HG03342 (cell line): ENCODE data around the gene ABCA12.

Experiments
- ATAC-seq: cut with Tn5 transposase; IDR thresholded peaks from one replicate; pipeline ENCODE4 v1.9.1; 2021; ENCODE audit warnings: mild to moderate bottlenecking, moderate library complexity; ENCODE audit not compliant: unreplicated experiment

Gene ABCA12

DNA sequence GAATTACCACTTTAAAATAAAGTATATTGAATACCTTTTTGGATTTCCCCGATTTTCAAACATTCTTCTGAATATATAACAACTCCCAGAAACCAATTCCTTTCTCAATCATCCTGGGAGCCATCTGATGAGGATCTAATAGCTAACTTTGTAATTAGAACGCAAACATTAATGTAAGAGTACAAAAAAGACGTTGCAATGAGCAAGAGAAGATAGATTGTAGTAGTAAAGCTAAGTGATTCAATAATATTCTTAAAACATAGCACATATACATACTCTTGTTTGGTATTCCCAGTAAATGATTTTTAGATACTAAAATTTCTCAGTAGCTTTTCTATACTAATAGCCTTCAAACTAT is 1.1 kb downstream of the ABCA12 start:
- no peak for ATAC-seq

DNA sequence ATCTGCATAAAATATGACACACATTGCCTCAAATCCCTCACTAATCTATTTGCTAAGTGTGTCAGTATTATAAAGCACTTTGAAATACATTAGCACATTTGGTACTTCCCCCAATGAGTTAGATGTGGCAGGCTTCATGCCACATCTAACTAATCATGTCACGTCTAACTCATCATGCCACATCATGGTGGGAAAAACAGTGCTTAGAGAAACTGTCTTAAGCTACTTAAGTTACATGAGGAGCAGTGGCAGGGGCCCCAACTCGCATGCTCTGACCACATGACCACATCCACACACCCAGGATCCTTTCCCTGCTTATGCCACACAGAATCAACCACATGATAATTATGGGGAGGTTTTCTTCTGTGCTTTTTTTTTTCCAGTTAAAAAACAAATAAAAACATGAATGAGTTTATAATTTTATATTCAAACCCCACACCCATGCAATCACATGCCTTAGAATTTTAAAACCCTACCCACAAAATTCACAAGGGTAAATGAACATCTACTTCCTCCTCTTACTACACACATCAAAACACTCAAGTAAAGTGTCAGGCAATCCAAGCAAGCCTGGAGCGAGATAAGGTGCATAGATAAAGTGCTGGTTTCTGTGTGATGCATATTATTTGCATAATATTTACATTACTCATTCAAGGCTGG is 1.6 kb downstream of the ABCA12 start:
- peak; percentile 60 for ATAC-seq

DNA sequence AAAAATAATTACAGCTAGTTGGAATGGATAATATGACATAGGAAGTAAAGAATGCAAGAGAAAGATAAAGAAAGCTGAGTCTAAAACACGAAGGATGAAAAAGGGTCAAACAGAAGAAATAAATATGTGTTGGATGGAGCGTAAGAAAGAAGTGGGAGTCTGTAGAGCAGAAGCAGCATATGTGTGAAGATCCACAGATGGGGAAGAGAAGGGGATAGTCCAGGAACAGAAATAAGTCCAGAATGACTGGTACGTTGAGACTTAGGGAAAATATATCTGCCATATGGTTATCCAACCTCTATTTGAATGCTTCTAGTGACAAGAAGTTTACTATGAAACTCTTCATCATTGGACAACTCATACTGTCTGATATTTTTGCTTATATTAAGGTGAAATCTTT is 18.0 kb downstream of the ABCA12 start:
- no peak for ATAC-seq

DNA sequence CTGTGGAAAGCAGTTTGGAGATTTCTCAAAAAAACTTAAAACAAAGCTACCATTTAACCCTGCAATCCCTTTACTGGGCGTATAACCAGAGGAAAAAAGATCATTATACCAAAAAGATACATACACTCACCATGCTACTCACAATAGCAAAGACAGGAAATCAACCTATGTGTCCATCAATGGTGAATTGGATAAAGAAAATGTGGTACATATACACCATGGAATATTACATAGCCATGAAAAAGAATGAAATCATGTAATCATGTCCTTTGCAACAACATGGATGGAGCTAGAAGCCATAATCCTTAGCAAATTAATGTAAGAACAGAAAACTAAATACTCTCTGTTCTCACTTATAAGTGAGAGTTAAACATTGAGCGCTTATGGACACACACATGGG is 18.6 kb downstream of the ABCA12 start:
- ATAC-seq = no peak

DNA sequence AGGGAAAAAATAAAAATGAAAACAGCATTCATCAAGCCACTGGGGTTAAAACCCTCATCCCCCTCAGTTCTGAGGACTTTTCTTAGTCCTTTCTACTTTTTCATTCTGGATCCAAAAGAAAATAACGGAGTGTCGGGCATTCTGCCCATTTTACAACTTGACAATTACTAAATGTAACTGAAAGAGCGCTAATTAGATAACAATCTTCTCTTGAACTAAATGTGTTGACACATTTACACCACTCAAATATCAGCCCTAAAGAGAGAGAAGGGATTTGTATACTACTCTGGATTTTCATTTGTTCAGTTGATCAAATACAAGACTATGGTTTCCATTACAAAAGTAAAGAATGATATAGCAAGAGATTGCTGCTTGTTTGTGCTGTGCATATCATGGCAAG is 27.5 kb downstream of the ABCA12 start:
- no peak for ATAC-seq

DNA sequence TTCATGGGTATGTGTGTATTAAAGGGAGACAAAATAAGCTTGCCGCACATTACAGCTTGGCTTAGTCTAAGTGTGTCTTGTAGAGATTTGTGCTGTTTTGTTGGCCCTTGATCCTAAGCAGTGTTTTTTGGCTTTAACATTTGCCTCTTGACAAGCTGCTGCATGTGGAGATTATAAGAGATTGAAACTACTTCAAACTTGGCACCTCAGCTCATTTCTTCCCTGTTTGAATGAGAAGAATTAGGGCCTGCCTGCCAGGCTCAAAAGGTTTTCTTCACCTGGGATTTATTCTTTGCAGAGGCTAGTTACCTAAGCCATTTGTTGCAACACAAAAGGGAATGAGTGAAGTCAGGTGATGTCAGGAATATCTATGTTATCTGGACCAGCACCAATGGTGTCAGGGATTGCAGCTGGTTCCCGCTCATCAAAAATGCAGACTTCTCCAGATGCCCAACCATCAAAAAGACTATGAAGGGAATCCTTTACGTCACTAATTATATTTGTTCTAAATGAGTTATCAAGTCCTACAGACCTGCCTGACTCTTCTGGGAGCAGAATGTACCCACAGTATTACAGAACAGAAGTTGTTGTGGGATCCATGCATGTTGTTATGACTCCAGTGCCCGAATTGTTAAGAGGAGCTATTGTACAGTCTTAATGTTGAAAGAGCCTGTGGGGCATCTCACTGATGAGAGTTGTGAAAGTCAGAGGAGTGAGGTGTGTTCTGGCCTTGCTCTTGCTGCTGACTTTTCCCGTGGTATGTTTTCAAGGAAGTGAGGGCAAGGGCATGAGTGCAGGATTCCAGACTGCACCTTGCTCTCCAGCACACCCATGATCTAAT is 31.0 kb downstream of the ABCA12 start:
- ATAC-seq = no peak

DNA sequence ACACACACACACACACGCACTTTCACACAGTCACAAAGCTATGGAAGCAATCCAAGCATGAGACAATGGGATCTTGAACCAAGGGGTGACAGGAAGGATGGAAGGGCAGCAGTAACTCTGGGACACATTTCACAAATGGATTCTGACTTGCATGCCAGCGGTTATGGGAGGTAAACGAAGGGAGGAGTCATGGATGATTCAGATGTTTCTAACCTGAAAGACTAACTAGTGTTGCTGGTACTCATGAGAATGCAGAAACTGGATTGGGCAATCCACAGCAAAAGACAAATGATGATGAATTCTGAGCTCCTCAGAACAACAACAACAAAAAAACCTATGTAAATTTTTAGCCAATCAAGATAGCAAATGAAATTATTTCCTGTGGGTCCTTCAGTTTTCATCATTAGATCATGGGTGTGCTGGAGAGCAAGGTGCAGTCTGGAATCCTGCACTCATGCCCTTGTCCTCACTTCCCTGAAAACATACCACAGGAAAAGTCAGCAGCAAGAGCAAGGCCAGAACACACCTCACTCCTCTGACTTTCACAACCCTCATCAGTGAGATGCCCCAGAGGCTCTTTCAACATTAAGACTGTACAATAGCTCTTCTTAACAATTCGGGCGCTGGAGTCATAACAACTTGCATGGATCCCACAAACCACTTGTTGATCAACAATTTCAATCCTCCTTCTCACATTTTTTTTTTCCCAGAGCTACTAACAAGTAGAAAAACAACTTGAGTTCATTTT is 32.6 kb downstream of the ABCA12 start:
- ATAC-seq = no peak

DNA sequence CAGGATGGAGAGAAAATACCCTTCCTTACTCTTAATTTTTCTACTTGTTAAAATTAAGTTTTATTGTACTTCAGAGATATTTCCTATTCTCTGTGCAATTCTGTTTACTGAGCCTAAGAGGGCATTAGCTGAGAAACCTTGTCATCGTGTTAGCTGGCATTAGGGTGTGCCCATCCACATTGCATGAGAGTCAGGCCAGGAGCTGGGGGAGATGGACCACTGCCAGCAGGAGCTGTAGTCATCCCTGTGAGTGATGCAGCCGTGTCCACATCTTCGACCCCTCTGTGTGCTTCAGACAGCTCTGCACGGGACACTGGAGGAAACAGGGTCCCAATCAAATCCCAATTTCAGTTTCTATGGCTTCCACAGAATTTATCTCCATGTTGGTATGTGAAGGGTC is 34.2 kb downstream of the ABCA12 start:
- no peak for ATAC-seq

DNA sequence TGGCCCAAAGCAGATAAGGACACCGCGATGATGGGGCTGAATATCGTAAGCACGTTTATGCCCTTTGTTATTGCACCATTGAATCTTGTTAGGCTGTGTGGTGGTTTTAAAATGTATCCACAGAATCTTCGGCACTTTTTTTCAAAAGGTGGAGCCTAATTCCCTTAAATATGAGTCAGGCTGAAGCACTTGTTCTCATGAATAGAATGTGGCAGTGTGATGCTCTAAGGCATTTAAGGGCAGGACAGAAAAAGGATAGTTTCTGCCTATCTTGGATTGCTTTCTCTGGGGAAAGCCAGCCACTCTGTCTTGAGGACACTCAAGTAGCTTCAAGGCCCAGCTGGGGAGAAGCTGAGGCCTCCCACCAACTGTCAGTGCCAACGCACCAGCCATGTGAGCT is 39.6 kb downstream of the ABCA12 start:
- ATAC-seq = no peak

DNA sequence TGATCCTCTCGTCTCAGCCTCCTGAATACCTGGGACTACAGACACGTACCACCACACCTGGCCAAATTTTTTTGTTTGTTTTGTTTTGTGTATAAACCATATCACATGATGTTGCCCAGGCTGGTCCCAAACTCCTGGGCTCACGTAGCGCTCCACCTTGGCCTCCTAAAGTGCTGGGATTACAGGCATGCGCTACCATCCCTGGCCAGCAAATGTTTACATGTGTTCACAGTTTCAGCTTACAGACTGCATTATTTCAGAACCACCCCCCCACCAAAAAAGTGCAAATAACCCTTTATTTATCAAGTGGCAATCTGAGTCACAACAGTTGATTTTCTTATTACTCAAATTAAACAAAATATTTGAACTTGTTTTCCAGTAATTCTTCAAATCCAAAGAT is 54.3 kb downstream of the ABCA12 start:
- no peak for ATAC-seq

DNA sequence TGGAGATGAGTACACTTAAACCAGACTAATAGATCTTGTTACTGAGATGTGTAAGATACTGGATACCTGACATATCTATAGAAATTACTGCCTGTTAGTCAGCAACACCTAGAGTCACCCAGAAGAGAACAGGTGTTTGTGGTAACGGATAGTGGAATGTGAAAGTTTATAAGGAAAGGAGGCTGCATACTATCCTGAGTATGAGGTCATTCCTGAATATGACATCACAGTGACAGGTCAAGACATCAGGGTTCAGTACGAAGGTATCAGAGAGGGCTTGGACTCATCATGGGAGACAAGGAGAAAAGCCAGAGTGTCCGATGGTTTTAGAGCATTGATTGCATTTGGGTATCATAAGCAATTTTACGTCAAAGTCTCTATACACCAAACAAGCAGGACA is 55.3 kb downstream of the ABCA12 start:
- no peak for ATAC-seq

DNA sequence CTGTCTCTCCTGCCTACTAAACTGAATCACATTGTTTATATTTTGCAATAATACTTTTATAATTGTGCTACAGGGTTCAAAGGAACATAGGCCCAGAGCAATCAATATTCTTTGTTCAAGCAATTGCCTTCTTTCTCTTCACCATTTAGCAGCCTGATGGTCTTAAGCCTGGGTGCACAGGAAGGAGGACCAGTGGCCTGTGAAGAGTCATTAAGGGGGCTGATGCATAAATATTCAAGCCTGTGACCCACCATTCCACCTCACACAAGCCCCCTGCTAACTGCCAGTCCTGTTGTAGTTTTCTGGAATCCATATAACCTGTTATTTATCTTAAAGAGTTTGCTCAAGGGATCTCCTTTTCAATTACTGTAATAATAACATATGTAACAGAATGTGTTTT is 56.0 kb downstream of the ABCA12 start:
- no peak for ATAC-seq

DNA sequence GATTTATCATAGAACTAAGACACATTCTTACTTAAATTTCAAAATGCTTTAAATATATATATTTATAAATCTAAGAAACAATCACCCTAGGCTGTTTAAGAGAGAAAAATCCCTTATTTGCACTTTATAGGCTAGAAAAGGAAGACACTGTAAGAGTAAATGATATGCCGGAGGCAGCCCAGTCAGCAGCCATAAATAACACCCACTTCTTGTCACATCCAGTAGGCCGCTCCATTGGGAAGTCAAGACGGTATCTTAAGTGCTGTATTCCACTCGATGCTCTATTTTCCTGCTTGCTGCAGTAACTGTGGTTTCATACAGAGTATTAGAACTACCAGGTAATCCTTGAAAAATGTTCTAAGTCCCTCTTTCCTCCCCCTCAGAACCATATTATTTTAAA is 57.9 kb downstream of the ABCA12 start:
- no peak for ATAC-seq

DNA sequence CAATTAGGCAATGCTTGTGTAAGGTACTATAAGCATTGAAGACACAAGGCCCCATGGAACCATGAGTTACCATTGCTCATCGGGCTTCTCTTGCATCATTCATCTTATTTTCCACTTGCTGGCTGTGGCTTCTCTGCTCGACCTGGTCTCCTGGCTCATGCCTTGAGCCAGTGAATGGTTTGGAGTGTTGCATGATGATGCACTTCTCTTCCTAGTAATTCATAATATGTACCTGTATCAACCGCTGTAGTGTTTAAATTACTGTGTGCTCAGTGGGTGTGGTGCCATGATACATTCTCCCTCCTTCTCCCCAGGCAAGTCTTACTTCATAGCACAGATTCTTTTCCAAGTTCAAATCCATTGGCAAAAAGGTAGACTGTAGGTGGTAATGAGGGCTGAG is 66.8 kb downstream of the ABCA12 start:
- ATAC-seq = no peak

DNA sequence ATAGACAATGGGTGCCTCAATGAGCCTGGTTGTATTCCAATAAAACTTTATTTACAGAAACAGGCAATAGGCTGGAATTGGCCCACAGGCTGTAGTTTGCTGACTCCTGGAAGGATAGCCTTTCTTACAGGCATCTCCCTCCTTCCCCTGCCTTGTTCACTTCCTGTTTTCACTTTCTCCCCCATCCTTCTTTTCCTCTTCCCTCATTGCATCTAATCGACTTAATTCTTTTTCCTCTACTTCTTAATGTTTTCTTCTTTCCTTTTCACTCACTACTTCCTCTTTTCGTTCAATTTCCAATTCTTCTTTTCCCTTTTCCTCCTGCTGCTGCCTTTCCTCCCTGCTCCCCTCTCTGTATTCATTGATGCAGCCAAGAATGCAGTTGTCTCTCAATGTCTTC is 70.0 kb downstream of the ABCA12 start:
- no peak for ATAC-seq

DNA sequence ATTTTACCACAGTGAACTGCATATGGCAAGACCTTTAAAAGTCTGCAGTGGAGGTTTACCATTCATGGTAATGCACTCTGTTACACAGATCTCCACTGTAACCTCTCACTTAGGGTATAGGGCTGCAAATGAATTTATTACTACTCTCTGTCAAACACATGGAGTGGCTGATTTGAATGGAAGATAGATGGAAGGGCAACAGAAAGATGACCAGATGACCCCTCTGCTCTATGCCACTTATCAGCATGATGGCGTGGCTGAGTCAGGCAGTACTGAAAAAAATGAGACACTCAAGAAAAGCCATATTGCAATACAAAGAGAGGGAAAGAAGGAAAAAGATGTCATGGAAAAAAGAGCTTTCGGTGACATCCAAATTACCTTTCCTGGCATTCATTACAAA is 72.3 kb downstream of the ABCA12 start:
- ATAC-seq = no peak

DNA sequence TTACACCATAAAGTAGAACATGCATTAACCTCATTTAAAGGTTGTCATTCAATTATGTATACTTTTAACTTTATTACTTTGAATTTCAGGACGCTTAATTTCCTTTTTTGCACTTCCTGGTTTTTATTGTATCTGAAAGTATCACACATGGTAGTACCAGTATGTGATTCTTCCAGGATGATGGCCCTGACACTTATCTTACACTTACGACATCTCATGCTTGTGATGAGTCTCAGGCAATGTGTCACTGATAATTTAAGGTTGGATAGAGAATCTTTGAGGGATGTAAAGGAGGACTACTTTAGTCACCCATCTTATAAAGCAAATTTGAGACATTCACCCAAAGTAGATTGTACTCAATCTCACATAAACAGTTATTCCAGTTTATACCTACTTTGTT is 74.9 kb downstream of the ABCA12 start:
- no peak for ATAC-seq

DNA sequence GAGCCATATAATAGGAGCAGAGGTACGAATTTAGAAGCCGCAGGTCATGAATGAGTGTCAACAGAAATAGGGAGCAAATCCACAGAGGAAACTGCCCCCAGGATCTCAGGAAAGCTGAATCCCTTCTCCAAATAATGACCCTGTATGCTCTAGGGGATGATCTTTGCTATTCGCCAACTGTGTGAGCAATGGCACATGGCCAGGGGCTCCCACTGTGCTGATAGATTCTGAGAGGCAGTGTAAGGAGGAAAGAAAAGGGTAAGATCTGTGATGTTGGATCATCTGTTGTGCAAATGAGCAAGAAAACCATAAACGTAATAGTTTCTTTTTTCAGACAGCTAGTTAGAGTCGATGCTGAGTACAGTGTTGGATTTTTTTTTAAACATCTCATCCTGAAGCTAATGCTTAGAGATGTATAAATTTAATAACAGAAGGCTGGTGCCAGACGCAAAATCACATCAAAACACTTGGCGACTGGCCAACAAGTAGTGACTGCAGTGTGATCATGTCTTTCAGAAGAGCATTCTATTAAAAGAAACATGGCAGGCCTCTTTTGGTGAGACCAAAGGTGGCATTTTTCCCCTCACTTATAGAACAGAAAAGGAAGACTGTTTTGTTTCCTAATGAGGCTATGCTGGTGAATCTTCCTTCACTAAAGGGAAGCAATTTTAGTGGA is 77.4 kb downstream of the ABCA12 start:
- ATAC-seq = no peak

DNA sequence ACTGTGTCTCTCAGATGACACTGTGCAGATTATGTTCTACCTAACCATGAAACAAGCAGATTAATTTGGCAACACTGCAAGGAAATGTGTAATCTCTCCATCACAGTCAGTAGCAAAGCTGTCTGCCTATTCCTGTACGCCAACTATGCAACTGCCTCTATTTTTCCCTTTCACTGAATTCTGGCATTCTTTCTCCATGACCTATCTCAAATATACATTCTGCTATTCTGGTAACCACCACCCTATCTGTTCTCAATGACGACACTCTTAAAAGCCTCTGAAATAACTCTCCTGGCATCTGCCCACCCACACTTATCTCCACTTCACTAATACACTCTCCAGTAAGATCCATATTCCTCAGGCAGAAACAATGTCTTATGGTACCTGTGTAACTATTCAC is 78.7 kb downstream of the ABCA12 start:
- ATAC-seq = no peak

DNA sequence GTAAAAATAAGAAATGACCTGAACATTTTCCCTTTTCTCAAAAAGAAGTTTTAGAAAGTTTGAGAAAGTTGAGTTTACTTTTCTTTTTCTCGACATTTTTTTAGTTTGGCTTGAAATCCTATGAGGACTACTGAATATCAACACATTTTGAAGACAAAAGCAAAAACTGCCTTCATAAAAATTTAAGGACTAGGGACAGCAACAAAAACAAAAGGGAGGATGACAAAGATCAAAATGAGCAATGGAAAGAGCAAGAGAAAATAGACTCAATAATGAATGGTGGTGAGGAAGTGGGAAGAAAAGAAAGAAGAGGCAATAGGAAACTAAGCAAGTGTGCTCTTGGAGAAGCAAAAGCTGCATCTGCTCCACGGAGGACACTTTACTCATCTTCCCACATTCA is 82.5 kb downstream of the ABCA12 start:
- no peak for ATAC-seq

DNA sequence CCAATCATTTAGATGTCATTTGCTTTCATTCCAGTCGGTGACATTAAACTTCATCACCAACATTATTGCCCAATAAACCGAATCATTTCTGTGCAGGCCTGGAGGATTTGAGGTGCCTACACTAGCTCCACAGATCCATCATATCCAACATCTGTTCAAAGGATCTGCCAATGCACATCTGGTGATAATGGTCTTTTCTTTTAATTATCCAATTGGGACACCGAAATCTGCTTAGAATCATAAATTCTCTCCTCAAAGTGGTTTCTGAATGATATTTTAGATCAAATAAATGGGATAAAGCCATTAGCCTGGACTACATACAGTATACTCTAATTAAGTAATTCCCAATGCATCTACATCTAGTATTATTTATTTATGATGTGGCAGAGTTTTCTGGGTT is 85.6 kb downstream of the ABCA12 start:
- no peak for ATAC-seq

DNA sequence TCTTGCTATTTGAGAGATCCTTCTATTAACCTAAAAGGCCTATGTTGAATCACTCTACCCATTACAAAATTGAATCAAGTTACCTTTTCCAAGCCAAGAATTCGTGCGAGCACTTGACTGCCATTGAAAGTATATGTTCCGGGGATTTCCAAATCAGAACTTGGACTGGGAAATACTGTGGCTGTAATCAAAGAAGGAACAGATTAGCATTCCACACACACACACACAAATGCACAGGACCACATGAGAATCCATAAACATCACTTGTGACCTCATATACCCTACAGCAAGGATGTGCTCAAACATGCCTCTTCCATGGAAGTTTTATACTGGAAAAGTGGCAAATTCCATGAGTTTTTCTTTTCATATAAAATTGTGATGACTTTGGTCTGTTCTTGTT is 86.0 kb downstream of the ABCA12 start:
- no peak for ATAC-seq
